Measurements from ENCODE around the gene AJAP1. TPM values are rescaled to one million over a fixed set of nuclear protein-coding genes. Genes with fewer than 3 reads are reported as not detected.

AJAP1 gene
- total RNA-seq, 6 experiments from 2014 or later = not detected

DNA sequence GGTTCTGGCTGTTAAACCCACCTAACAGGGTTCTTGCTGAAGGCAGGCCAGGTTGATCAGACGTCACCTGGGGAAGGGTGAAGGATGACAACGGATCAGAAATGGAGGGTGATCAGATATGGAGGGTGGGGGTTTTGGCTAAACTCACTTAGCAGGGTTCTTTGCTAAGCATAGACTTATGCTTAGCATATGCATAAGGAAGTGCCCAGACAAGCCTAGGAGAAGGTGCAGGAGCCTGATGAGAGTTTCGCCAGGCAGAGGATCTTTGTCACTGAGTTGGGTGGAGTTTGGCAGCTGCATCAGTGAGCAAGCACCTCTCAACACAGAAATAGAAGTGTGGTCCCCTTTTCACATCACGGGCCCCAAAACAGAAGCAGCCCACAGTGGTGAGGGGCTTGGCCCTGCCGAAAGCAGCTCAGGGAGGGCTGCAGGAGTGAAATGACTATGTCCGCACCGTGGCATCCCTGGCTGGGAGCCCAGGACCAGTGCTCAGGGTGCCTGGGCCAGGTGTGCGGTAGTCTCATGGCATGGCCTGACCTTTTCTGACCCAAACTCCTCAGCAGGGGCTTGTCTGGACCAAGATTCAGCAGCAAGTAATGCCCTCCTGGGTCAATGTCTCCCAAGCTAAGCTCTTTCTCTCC lies 101.6 kb downstream of the AJAP1 start:
- Mint-ChIP-seq H3K4me3 (no peak overlapping the region), H3K9me3 (peaks cover 73% of the 10 kb centered on the region)

DNA sequence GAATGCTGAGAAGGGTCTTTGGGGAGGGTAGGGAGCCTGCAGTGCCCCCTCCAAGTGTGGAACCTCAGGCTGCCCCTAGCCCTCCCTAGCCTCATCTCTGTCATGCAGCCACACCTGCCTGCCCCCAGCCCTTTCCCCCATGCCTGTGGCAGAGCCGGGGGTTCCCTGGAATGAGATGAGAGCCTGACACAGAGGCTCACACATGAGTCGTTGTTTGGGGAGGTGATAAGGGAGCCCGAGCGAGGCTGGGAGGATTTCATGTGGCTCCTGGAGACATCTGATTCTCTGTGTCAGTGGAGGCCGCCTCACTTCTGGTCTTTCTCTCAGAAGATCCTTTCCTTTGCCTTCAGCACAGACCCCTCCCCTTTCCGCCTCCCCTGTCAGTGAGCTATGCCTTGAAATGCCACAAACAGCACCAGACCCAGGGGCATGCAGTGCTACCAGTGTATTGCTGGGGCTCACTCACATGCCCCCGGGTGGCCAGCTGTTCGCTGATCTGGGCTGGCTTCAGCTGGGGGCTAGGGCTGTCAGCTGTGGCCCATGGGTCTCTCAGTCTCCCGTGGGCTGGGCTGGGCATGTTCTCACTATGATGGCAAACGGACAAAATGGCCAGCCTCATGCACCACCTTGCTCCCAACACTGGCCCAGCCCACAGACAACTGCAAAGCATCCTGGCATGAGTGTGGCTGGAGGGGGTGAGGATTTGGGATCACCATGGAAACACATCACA lies 102.6 kb downstream of the AJAP1 start:
- Mint-ChIP-seq H3K36me3 (ENCODE audit: low read depth) (peaks cover 7% of the 10 kb centered on the region), H3K27me3 (ENCODE audit: insufficient read depth) (peaks cover 2% of the 10 kb centered on the region), H3K4me3 (no peak overlapping the region), H3K4me1 (ENCODE audit: low read depth) (no peaks in the 10 kb centered on the region), H3K9me3 (peaks cover 72% of the 10 kb centered on the region), H3K27ac (no peak overlapping the region)
- no peak for DNase-seq
- TF ChIP-seq, protein P1, sequence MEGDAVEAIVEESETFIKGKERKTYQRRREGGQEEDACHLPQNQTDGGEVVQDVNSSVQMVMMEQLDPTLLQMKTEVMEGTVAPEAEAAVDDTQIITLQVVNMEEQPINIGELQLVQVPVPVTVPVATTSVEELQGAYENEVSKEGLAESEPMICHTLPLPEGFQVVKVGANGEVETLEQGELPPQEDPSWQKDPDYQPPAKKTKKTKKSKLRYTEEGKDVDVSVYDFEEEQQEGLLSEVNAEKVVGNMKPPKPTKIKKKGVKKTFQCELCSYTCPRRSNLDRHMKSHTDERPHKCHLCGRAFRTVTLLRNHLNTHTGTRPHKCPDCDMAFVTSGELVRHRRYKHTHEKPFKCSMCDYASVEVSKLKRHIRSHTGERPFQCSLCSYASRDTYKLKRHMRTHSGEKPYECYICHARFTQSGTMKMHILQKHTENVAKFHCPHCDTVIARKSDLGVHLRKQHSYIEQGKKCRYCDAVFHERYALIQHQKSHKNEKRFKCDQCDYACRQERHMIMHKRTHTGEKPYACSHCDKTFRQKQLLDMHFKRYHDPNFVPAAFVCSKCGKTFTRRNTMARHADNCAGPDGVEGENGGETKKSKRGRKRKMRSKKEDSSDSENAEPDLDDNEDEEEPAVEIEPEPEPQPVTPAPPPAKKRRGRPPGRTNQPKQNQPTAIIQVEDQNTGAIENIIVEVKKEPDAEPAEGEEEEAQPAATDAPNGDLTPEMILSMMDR (IDR thresholded peaks at IDR 0.05) = no peak

More for the DNA sequence above, 101.6 kb downstream of the AJAP1 start:
- TF ChIP-seq, protein P1 (IDR thresholded peaks at IDR 0.05) = no peak
- Mint-ChIP-seq H3K27ac (no peak overlapping the region), H3K4me1 (ENCODE audit: low read depth) (no peaks in the 10 kb centered on the region), H3K27me3 (ENCODE audit: insufficient read depth) (peaks cover 2% of the 10 kb centered on the region), H3K36me3 (ENCODE audit: low read depth) (peaks cover 16% of the 10 kb centered on the region)
- no peak for DNase-seq

DNA sequence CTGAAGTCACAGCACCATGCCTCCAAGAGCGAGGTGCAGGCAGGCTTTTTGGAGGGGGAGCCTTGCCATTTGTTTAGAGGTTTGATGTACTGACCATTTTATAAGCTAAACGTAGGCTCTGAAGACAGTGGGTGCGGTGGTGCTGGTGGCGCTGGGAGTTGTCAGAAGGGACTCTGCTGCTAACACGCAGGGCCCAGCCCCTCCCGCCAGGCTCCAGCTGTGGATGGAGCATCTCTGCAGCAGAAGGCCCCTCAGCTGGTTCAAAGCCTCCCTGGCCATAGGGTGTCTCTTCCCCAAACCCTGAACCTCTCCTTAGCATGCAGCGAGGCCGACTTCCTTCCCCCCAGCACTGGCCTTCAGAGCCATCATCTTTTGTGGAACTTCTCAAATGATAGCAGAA lies 105.3 kb downstream of the AJAP1 start:
- peaks cover 7% of the 10 kb centered on the region; the same call in 1 of the 2 replicates for H3K36me3 Mint-ChIP-seq (ENCODE audit: low read depth)

DNA sequence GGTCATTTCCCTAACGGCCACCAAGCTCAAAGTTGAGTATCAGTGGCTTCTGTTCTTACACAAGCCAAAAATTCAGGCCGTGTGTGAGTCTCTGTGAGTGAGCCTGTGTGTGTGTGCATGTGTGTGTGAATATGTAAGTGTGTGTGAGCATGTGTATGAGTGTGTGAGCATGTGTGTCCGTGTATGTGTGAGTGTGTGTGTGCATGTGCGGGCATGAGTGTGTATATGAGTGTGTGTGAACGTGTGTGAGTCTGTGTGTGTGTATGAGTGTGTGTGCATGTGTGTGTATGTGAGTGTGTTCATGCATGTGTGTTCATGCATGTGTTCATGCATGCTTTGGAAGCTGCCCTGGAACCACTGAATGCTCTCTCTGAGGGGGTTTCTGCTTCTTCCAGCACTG lies 105.7 kb downstream of the AJAP1 start:
- TF ChIP-seq, protein P1 (IDR thresholded peaks at IDR 0.05) = no peak
- peaks cover 7% of the 10 kb centered on the region; the same call in 1 of the 2 replicates for H3K36me3 Mint-ChIP-seq (ENCODE audit: low read depth)
- peaks cover 62% of the 10 kb centered on the region for H3K9me3 Mint-ChIP-seq
- no peak for DNase-seq
- H3K4me3 Mint-ChIP-seq = no peak overlapping the region
- H3K27me3 Mint-ChIP-seq (ENCODE audit: insufficient read depth) = peaks cover 2% of the 10 kb centered on the region
- H3K27ac Mint-ChIP-seq = no peak overlapping the region
- no peaks in the 10 kb centered on the region for H3K4me1 Mint-ChIP-seq (ENCODE audit: low read depth)

More for the DNA sequence above, 105.3 kb downstream of the AJAP1 start:
- no peak overlapping the region for H3K27ac Mint-ChIP-seq
- no peak overlapping the region for H3K4me3 Mint-ChIP-seq
- peaks cover 2% of the 10 kb centered on the region for H3K27me3 Mint-ChIP-seq (ENCODE audit: insufficient read depth)
- DNase-seq = no peak
- TF ChIP-seq, protein P1 (IDR thresholded peaks at IDR 0.05) = no peak
- H3K9me3 Mint-ChIP-seq = peaks cover 60% of the 10 kb centered on the region
- H3K4me1 Mint-ChIP-seq (ENCODE audit: low read depth) = no peaks in the 10 kb centered on the region

DNA sequence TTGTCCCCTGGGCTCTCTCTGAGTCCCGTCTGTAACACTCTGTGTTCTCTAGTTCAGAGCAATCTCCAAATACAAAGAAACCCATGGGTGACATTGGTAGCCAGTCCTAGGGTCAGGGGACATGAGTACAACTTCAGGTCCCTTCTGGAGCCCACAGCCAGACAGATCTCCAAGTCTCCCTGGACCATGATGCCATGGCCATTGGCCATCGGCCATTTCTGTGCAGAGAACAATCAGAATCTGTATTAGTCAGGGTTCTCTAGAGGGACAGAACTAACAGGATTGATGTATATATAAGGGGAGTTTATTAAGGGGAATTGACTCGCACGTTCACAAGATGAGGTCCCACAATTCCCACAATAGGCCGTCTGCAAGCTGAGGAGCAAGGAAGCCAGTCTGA lies 106.9 kb downstream of the AJAP1 start:
- Mint-ChIP-seq H3K36me3 (ENCODE audit: low read depth) (peaks cover 7% of the 10 kb centered on the region), H3K27ac (no peak overlapping the region), H3K4me1 (ENCODE audit: low read depth) (no peaks in the 10 kb centered on the region), H3K27me3 (ENCODE audit: insufficient read depth) (peaks cover 2% of the 10 kb centered on the region), H3K9me3 (peaks cover 56% of the 10 kb centered on the region), H3K4me3 (no peak overlapping the region)
- TF ChIP-seq, protein P1 (IDR thresholded peaks at IDR 0.05) = no peak
- DNase-seq = no peak
